Activated T-cell treated with anti-CD3 and anti-CD28 coated beads, Interleukin-2, amount 50 U/mL, for 24 hours (primary cell): ENCODE results near the gene VGLL4.
"Not testable (repeated sequence)": the region's sequence is repeated elsewhere in the genome, so short reads cannot be mapped to it uniquely, and the experiment has no call there.

Experiments
- DNase-seq: peaks from one replicate; pipeline ENCODE4 v3.0.0-alpha.2; 2020
- H3K27ac Mint-ChIP-seq: 2 replicates; pipeline ENCODE4 v1.8.0; 2020; ENCODE audit warnings: mild to moderate bottlenecking, mixed read lengths
- H3K27me3 Mint-ChIP-seq: 2 replicates; pipeline ENCODE4 v1.8.0; 2020; ENCODE audit warnings: mixed read lengths
- H3K36me3 Mint-ChIP-seq: 2 replicates; pipeline ENCODE4 v1.8.0; 2020; ENCODE audit warnings: low read depth, mixed read lengths
- H3K4me1 Mint-ChIP-seq: 2 replicates; pipeline ENCODE4 v1.8.0; 2020; ENCODE audit warnings: low read depth, mixed read lengths
- H3K4me3 Mint-ChIP-seq: 2 replicates; pipeline ENCODE4 v1.8.0; 2020; ENCODE audit warnings: mild to moderate bottlenecking, moderate library complexity, mixed read lengths
- H3K9me3 Mint-ChIP-seq: 2 replicates; pipeline ENCODE4 v1.8.0; 2020; ENCODE audit warnings: mixed read lengths

Gene VGLL4

GRCh38 chr3:11535243-11535960 lies 108.3 kb downstream of the VGLL4 start:
- Mint-ChIP-seq H3K4me3 (no peak overlapping the region), H3K9me3 (no peaks in the 10 kb centered on the region), H3K27ac (no peak overlapping the region), H3K4me1 (no peaks in the 10 kb centered on the region), H3K27me3 (no peaks in the 10 kb centered on the region), H3K36me3 (no peaks in the 10 kb centered on the region)
- no peak for DNase-seq

- Mint-ChIP-seq H3K27me3 (no peaks in the 10 kb centered on the region), H3K9me3 (no peaks in the 10 kb centered on the region), H3K36me3 (no peaks in the 10 kb centered on the region), H3K27ac (no peak overlapping the region), H3K4me3 (no peak overlapping the region), H3K4me1 (no peaks in the 10 kb centered on the region)
- DNase-seq, result no peak
Observed at GRCh38 chr3:11534793-11535101, 109.0 kb downstream of the VGLL4 start.

- Mint-ChIP-seq H3K4me3 (no peak overlapping the region), H3K4me1 (no peaks in the 10 kb centered on the region), H3K27me3 (no peaks in the 10 kb centered on the region), H3K27ac (peak overlapping the region; percentile 47), H3K9me3 (no peaks in the 10 kb centered on the region), H3K36me3 (no peaks in the 10 kb centered on the region)
- no peak for DNase-seq
Observed at GRCh38 chr3:11534011-11534792, 109.5 kb downstream of the VGLL4 start.

GRCh38 chr3:11532931-11533391 lies 110.8 kb downstream of the VGLL4 start:
- Mint-ChIP-seq H3K36me3 (no peaks in the 10 kb centered on the region), H3K9me3 (no peaks in the 10 kb centered on the region), H3K27me3 (no peaks in the 10 kb centered on the region), H3K27ac (peak overlapping the region; percentile 13), H3K4me1 (no peaks in the 10 kb centered on the region), H3K4me3 (no peak overlapping the region)
- no peak for DNase-seq

GRCh38 chr3:11530153-11530721 lies 113.5 kb downstream of the VGLL4 start:
- Mint-ChIP-seq H3K4me1 (no peaks in the 10 kb centered on the region), H3K4me3 (no peak overlapping the region), H3K27ac (no peak overlapping the region), H3K36me3 (peaks cover 9% of the 10 kb centered on the region), H3K27me3 (no peaks in the 10 kb centered on the region), H3K9me3 (no peaks in the 10 kb centered on the region)
- DNase-seq, result no peak

GRCh38 chr3:11529281-11529680 lies 114.4 kb downstream of the VGLL4 start:
- Mint-ChIP-seq H3K4me1 (no peaks in the 10 kb centered on the region), H3K4me3 (no peak overlapping the region), H3K27ac (no peak overlapping the region), H3K27me3 (no peaks in the 10 kb centered on the region), H3K9me3 (no peaks in the 10 kb centered on the region), H3K36me3 (peaks cover 10% of the 10 kb centered on the region)
- no peak for DNase-seq

GRCh38 chr3:11526121-11526520 lies 117.6 kb downstream of the VGLL4 start:
- H3K4me1 Mint-ChIP-seq, H3K27ac Mint-ChIP-seq, H3K27me3 Mint-ChIP-seq, H3K9me3 Mint-ChIP-seq, DNase-seq, H3K4me3 Mint-ChIP-seq: not testable (repeated sequence)
- peaks cover 12% of the 10 kb centered on the region for H3K36me3 Mint-ChIP-seq

- H3K4me1 Mint-ChIP-seq, result peaks cover 3% of the 10 kb centered on the region
- H3K27ac Mint-ChIP-seq, result no peak overlapping the region
- H3K27me3 Mint-ChIP-seq, result no peaks in the 10 kb centered on the region
- DNase-seq, result no peak
- no peaks in the 10 kb centered on the region for H3K9me3 Mint-ChIP-seq
- no peak overlapping the region for H3K4me3 Mint-ChIP-seq
- H3K36me3 Mint-ChIP-seq, result peaks cover 21% of the 10 kb centered on the region
Observed at GRCh38 chr3:11523572-11524101, 120.1 kb downstream of the VGLL4 start.

- Mint-ChIP-seq H3K9me3 (no peaks in the 10 kb centered on the region), H3K36me3 (peaks cover 21% of the 10 kb centered on the region), H3K4me1 (peaks cover 3% of the 10 kb centered on the region), H3K27ac (no peak overlapping the region), H3K27me3 (no peaks in the 10 kb centered on the region), H3K4me3 (no peak overlapping the region)
- no peak for DNase-seq
Observed at GRCh38 chr3:11522953-11523571, 120.7 kb downstream of the VGLL4 start.

GRCh38 chr3:11522398-11522715 lies 121.4 kb downstream of the VGLL4 start:
- H3K4me3 Mint-ChIP-seq, result no peak overlapping the region
- H3K4me1 Mint-ChIP-seq, result peaks cover 3% of the 10 kb centered on the region
- H3K27me3 Mint-ChIP-seq, result no peaks in the 10 kb centered on the region
- H3K27ac Mint-ChIP-seq, result no peak overlapping the region
- H3K36me3 Mint-ChIP-seq, result peaks cover 21% of the 10 kb centered on the region
- DNase-seq, result no peak
- H3K9me3 Mint-ChIP-seq, result no peaks in the 10 kb centered on the region

GRCh38 chr3:11521167-11521566 lies 122.5 kb downstream of the VGLL4 start:
- Mint-ChIP-seq H3K27ac (no peak overlapping the region), H3K4me3 (no peak overlapping the region), H3K4me1 (peaks cover 3% of the 10 kb centered on the region), H3K36me3 (peaks cover 16% of the 10 kb centered on the region), H3K27me3 (no peaks in the 10 kb centered on the region), H3K9me3 (no peaks in the 10 kb centered on the region)
- no peak for DNase-seq

GRCh38 chr3:11517601-11518000 lies 126.1 kb downstream of the VGLL4 start:
- no peak for DNase-seq
- H3K4me1 Mint-ChIP-seq, result peaks cover 7% of the 10 kb centered on the region
- no peak overlapping the region for H3K4me3 Mint-ChIP-seq
- H3K9me3 Mint-ChIP-seq, result no peaks in the 10 kb centered on the region
- H3K36me3 Mint-ChIP-seq, result peaks cover 17% of the 10 kb centered on the region
- H3K27ac Mint-ChIP-seq, result peak overlapping the region; percentile 5
- H3K27me3 Mint-ChIP-seq, result no peaks in the 10 kb centered on the region

- H3K4me3 Mint-ChIP-seq, result no peak overlapping the region
- no peak overlapping the region for H3K27ac Mint-ChIP-seq
- DNase-seq, result no peak
- peaks cover 32% of the 10 kb centered on the region for H3K36me3 Mint-ChIP-seq
- H3K4me1 Mint-ChIP-seq, result peaks cover 14% of the 10 kb centered on the region
- H3K27me3 Mint-ChIP-seq, result no peaks in the 10 kb centered on the region
- no peaks in the 10 kb centered on the region for H3K9me3 Mint-ChIP-seq
Observed at GRCh38 chr3:11514191-11514821, 129.4 kb downstream of the VGLL4 start.

- Mint-ChIP-seq H3K4me3 (no peak overlapping the region), H3K27ac (no peak overlapping the region), H3K4me1 (peaks cover 18% of the 10 kb centered on the region), H3K9me3 (no peaks in the 10 kb centered on the region), H3K27me3 (no peaks in the 10 kb centered on the region), H3K36me3 (peaks cover 29% of the 10 kb centered on the region)
- DNase-seq, result no peak
Observed at GRCh38 chr3:11513817-11514135, 129.9 kb downstream of the VGLL4 start.
